HCT116 (cell line): ENCODE results near the gene LSAMP. TPM values are rescaled to one million over a fixed set of nuclear protein-coding genes. Genes with fewer than 3 reads are reported as not detected.

Experiments used
- ATAC-seq: fragments of 200-7000 bp; cut with Tn5 transposase; 2 replicates; pipeline ENCODE4 v1.9.1; 2020; ENCODE audit warnings: mild to moderate bottlenecking, moderate library complexity
- BruUV-seq: library from RNA; stranded (reverse); fragments of 400-500 nt; replicated peaks from 2 replicates; lab custom pipeline; 2021; lab: Mats Ljungman, UMichigan
- CTCF ChIA-PET: fragments of 300-600 bp; sonication (Branson Sonifier 250); formaldehyde crosslinking; loops from one replicate; lab custom pipeline; 2021; ENCODE audit warnings: antibody characterized with exemption; lab: Charles Lee
- POLR2A ChIA-PET: fragments of 300-600, 350-600 bp; sonication (Branson Sonifier 250); formaldehyde crosslinking; loops from one replicate; lab custom pipeline; 2021; ENCODE audit warnings: antibody characterized with exemption; lab: Charles Lee
- RAD21 ChIA-PET, 2 experiments: fragments of 300-600 bp; sonication (Branson Sonifier 250); formaldehyde crosslinking; loops; one replicate each; lab custom pipeline; 2023; ENCODE audit warnings: low total read pairs in 2 of 2; ENCODE audit not compliant: uncharacterized antibody in 2 of 2, unreplicated experiment in 2 of 2, low non-redundant PET in 1 of 2; lab: Charles Lee
- DNase-seq: peaks from one replicate; pipeline ENCODE4 v3.0.0-alpha.2; 2010; ENCODE audit warnings: low read depth, low spot score
- H2AFZ ChIP-seq: fragments of 200-600 bp; shearing (Covaris generic), sonication (generic); 2 replicates; pipeline ENCODE4 v1.6.1; 2017; ENCODE audit warnings: low read depth, mixed run types, mixed read lengths, antibody characterized with exemption, low read length; ENCODE audit not compliant: poor library complexity, severe bottlenecking
- H3K27ac ChIP-seq: 2 replicates; pipeline ENCODE4 v1.5.1; 2012; ENCODE audit warnings: low read depth, low read length
- H3K27me3 ChIP-seq: fragments of 200-600 bp; sonication (generic); 2 replicates; pipeline ENCODE4 v1.6.1; 2016; ENCODE audit warnings: mixed run types, low read length, mixed read lengths; ENCODE audit not compliant: insufficient read depth
- H3K36me3 ChIP-seq, 2 experiments: fragments of 200-500 bp in 1 of 2; fragments of 200-600 bp in 1 of 2; sonication (Bioruptor generic) in 1 of 2; sonication (generic) in 1 of 2; 2 replicates each; pipeline versions ENCODE4 v1.5.1 to v1.6.1; 2014 to 2016; ENCODE audit warnings: low read length in 2 of 2, inconsistent platforms in 1 of 2, mixed read lengths in 1 of 2, mixed run types in 1 of 2; ENCODE audit not compliant: insufficient read depth in 2 of 2, control insufficient read depth in 1 of 2
- H3K4me1 ChIP-seq, 2 experiments: fragments of 200-600 bp in 1 of 2; sonication (generic) in 1 of 2; 2 replicates each; pipeline versions ENCODE4 v1.5.1 to v1.6.1; 2012 to 2017; ENCODE audit warnings: low read length in 2 of 2, inconsistent platforms in 1 of 2, mild to moderate bottlenecking in 1 of 2, mixed read lengths in 1 of 2, mixed run types in 1 of 2, moderate library complexity in 1 of 2; ENCODE audit not compliant: insufficient read depth in 2 of 2, control insufficient read depth in 1 of 2
- H3K4me2 ChIP-seq: fragments of 200-600 bp; sonication (generic); 2 replicates; pipeline ENCODE4 v1.6.1; 2017; ENCODE audit warnings: mixed run types, low read length, mixed read lengths
- H3K4me3 ChIP-seq, 2 experiments: fragments of 200-600 bp in 1 of 2; sonication (generic) in 1 of 2; replicated peaks in 1 of 2; 2 replicates each; pipeline ENCODE4 v1.5.1; 2011 to 2016; ENCODE audit warnings: low read length in 2 of 2, control low read depth in 1 of 2, low read depth in 1 of 2, mild to moderate bottlenecking in 1 of 2, mixed read lengths in 1 of 2, mixed run types in 1 of 2
- H3K79me2 ChIP-seq: fragments of 200-600 bp; sonication (generic); 2 replicates; pipeline ENCODE4 v1.6.1; 2017; ENCODE audit warnings: mild to moderate bottlenecking, mixed run types, low read length, moderate library complexity, mixed read lengths; ENCODE audit not compliant: insufficient read depth
- H3K9ac ChIP-seq: fragments of 200-600 bp; sonication (generic); 2 replicates; pipeline ENCODE4 v1.6.1; 2016; ENCODE audit warnings: low read length, mixed read lengths
- H3K9me2 ChIP-seq: fragments of 200-600 bp; sonication (generic), shearing (Covaris generic); 2 replicates; pipeline ENCODE4 v1.6.1; 2017; ENCODE audit warnings: mixed run types, mild to moderate bottlenecking, moderate library complexity; ENCODE audit not compliant: insufficient read depth
- H3K9me3 ChIP-seq, 2 experiments: fragments of 200-500 bp in 1 of 2; fragments of 200-600 bp in 1 of 2; sonication (Bioruptor generic) in 1 of 2; sonication (generic) in 1 of 2; 2 replicates each; pipeline ENCODE4 v1.6.1; 2014 to 2017; ENCODE audit warnings: low read length in 2 of 2, mixed read lengths in 2 of 2, inconsistent platforms in 1 of 2, low read depth in 1 of 2, mild to moderate bottlenecking in 1 of 2, mixed run types in 1 of 2, moderate library complexity in 1 of 2; ENCODE audit not compliant: control insufficient read depth in 1 of 2, insufficient read depth in 1 of 2
- H4K20me1 ChIP-seq: fragments of 200-600 bp; sonication (generic), shearing (Covaris generic); 2 replicates; pipeline ENCODE4 v1.6.1; 2017; ENCODE audit warnings: mixed run types, mild to moderate bottlenecking, moderate library complexity; ENCODE audit not compliant: insufficient read depth
- ATF3 ChIP-seq: IDR thresholded peaks from 2 replicates; pipeline ENCODE4 v1.6.1; 2012
- CBX3 ChIP-seq: IDR thresholded peaks from 2 replicates; pipeline ENCODE4 v1.6.1; 2012; ENCODE audit warnings: low read depth
- ELF1 ChIP-seq: IDR thresholded peaks from 2 replicates; pipeline ENCODE4 v1.6.1; 2012; ENCODE audit warnings: low read depth, borderline replicate concordance
- EZH2 ChIP-seq: fragments of 200-600 bp; sonication (generic); IDR thresholded peaks from 2 replicates; pipeline ENCODE4 v1.6.1; 2017; ENCODE audit warnings: antibody characterized with exemption, mixed run types
- EZH2phosphoT487 ChIP-seq: fragments of 200-600 bp; IDR thresholded peaks from 2 replicates; pipeline ENCODE4 v1.6.1; 2018; ENCODE audit warnings: antibody characterized with exemption, borderline replicate concordance
- JUND ChIP-seq: IDR thresholded peaks from 2 replicates; pipeline ENCODE4 v1.6.1; 2012
- POLR2A ChIP-seq: IDR thresholded peaks from 2 replicates; pipeline ENCODE4 v1.7.0; 2011; ENCODE audit warnings: borderline replicate concordance; ENCODE audit not compliant: insufficient read depth, insufficient read length; ENCODE audit errors: extremely low read depth
- REST ChIP-seq: IDR thresholded peaks from 2 replicates; pipeline ENCODE4 v1.6.1; 2012; ENCODE audit warnings: low read depth
- SP1 ChIP-seq: IDR thresholded peaks from 2 replicates; pipeline ENCODE4 v1.6.1; 2012; ENCODE audit warnings: low read depth
- SRF ChIP-seq: IDR thresholded peaks from 2 replicates; pipeline ENCODE4 v1.6.1; 2012; ENCODE audit warnings: low read depth
- ZBTB33 ChIP-seq: IDR thresholded peaks from 2 replicates; pipeline ENCODE4 v1.6.1; 2011; ENCODE audit warnings: mild to moderate bottlenecking, low read length, moderate library complexity; ENCODE audit not compliant: insufficient replicate concordance; ENCODE audit errors: extremely low read depth
- intact Hi-C: fragments of 100-400 bp; cut with micrococcal nuclease; formaldehyde crosslinking; loops from 2 replicates; pipeline ENCODE4 v1.10.0; 2022
- total RNA-seq: library from RNA; stranded (reverse); gene quantifications from one replicate; pipeline ENCODE4 v1.2.1, GENCODE V29; 2021; ENCODE audit not compliant: unreplicated experiment

LSAMP gene
- total RNA-seq, 1 experiment from 2014 or later = 0.25 TPM

- no peak for TF ChIP-seq ELF1
Observed at GRCh38 chr3:116160594-116160993, 284.7 kb downstream of the LSAMP start (continued).

- no peaks in the 10 kb centered on the region for H3K4me1 ChIP-seq
- RAD21 ChIA-PET = no interaction called here
- no peak overlapping the region for H3K27ac ChIP-seq
- ATAC-seq (no peak), DNase-seq (no peak)
- H3K9ac ChIP-seq = no peak overlapping the region
- no peaks in the 10 kb centered on the region for H3K9me3 ChIP-seq
- no peaks in the 10 kb centered on the region for H3K36me3 ChIP-seq
- intact Hi-C loops = no loop called here
- CTCF ChIA-PET = no interaction called here
- peaks cover 16% of the 10 kb centered on the region for H3K27me3 ChIP-seq
- no peaks in the 10 kb centered on the region for H3K79me2 ChIP-seq
- TF ChIP-seq REST (no peak), EZH2 (no peak)
- H3K4me2 ChIP-seq = no peak overlapping the region
- POLR2A ChIA-PET = no interaction called here
- no peak overlapping the region for H3K4me3 ChIP-seq
- H2AFZ ChIP-seq = no peak overlapping the region
- H4K20me1 ChIP-seq = no peaks in the 10 kb centered on the region
- no TSS peak for BruUV-seq
- H3K9me2 ChIP-seq = no peaks in the 10 kb centered on the region
Observed at GRCh38 chr3:116155841-116156240, 289.4 kb downstream of the LSAMP start.

- peaks cover 16% of the 10 kb centered on the region for H3K27me3 ChIP-seq
- ATAC-seq (no peak), DNase-seq (no peak)
- no peak overlapping the region for H3K9ac ChIP-seq
- H3K9me3 ChIP-seq = no peaks in the 10 kb centered on the region
- ChIA-PET CTCF (interaction anchor here (0.8 kb wide), 1 partner anchor 15 kb away, joined by 3 read pairs; no protein-coding TSS in a partner anchor), RAD21 (no interaction called here), POLR2A (no interaction called here)
- H3K4me1 ChIP-seq = no peaks in the 10 kb centered on the region
- H2AFZ ChIP-seq = no peak overlapping the region
- H3K4me2 ChIP-seq = no peak overlapping the region
- no peaks in the 10 kb centered on the region for H4K20me1 ChIP-seq
- intact Hi-C loops = no loop called here
- BruUV-seq = no TSS peak
- no peaks in the 10 kb centered on the region for H3K79me2 ChIP-seq
- H3K4me3 ChIP-seq = no peak overlapping the region
- no peaks in the 10 kb centered on the region for H3K9me2 ChIP-seq
- no peak overlapping the region for H3K27ac ChIP-seq
- no peaks in the 10 kb centered on the region for H3K36me3 ChIP-seq
- TF ChIP-seq EZH2phosphoT487 (no peak), SP1 (no peak), ATF3 (no peak), SRF (no peak), POLR2A (no peak), JUND (no peak), CBX3 (no peak), ZBTB33 (no peak)
Observed at GRCh38 chr3:116154389-116154788, 290.9 kb downstream of the LSAMP start.
